ENCODE data around the gene COL3A1. TPM values are rescaled to one million over a fixed set of nuclear protein-coding genes. Genes with fewer than 3 reads are reported as not detected.

Gene COL3A1
- total RNA-seq, 1 donor from 2014 or later, result 0.13 TPM

DNA sequence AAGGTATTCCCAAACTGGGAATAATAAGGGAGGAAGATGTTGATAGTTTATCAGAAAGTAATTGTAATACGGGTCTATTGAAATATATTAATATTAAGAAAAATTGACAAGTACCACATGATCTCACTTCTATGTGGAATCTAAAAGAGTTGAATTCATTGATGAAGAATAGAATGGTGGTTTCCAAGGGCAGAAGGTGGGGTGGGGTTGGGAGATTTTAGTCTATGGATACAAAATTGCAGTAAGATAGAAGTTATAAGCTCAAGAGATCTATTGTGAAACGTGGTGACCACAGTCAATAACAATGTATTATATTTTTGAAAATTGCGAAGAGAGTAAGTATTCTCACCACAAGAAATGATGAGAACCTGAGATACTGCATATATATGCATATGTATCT, 38.9 kb downstream of the COL3A1 start:
- Mint-ChIP-seq H3K9me3 (no peaks in the 10 kb centered on the region), H3K27ac (no peak overlapping the region), H3K4me3 (no peak overlapping the region), H3K36me3 (ENCODE audit: low read depth) (no peaks in the 10 kb centered on the region), H3K27me3 (ENCODE audit: insufficient read depth) (peaks cover 3% of the 10 kb centered on the region), H3K4me1 (ENCODE audit: low read depth) (no peaks in the 10 kb centered on the region)
- intact Hi-C loops (cut with micrococcal nuclease), result no loop called here
- no peak for DNase-seq (ENCODE audit: low spot score)

DNA sequence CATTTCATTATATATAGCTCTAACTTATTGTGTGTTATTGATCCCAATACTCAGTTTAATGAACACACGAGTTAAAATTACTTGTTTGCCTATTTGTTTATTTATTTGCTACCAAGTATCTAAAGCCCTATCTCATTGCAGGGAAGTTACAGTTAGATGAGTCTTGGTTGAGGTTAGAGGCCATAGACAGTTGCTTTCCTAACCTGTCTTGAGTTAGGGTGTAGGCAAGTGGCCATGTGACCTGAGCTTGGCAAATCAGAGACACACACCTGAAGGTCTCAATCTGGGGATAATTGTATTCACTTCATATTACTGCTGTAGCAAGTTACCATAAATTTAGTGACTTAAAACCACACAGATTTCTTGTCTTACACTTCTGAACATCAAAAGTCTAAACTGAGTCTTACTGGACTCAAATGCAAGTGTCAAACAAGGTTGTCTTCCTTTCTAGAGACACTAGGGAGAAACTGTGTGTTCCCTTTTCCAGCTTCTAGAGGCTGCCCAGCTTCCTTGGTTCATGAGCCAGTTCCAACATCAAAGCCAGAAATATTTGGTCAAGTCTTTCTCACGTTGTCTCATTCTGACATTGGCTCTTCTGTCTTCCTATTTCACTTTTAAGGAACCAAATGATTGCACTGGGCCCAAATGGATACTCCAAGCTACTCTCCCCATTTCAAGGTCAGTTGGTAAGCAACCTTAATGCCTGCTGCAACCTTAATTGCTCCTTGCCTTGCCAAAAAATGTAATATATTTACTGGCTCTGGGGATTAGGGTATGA, 39.7 kb downstream of the COL3A1 start:
- Mint-ChIP-seq H3K36me3 (ENCODE audit: low read depth) (no peaks in the 10 kb centered on the region), H3K4me3 (no peak overlapping the region), H3K9me3 (no peaks in the 10 kb centered on the region), H3K27me3 (ENCODE audit: insufficient read depth) (peaks cover 3% of the 10 kb centered on the region), H3K4me1 (ENCODE audit: low read depth) (no peaks in the 10 kb centered on the region), H3K27ac (no peak overlapping the region)
- intact Hi-C loops (cut with micrococcal nuclease), result no loop called here
- DNase-seq (ENCODE audit: low spot score), result no peak

DNA sequence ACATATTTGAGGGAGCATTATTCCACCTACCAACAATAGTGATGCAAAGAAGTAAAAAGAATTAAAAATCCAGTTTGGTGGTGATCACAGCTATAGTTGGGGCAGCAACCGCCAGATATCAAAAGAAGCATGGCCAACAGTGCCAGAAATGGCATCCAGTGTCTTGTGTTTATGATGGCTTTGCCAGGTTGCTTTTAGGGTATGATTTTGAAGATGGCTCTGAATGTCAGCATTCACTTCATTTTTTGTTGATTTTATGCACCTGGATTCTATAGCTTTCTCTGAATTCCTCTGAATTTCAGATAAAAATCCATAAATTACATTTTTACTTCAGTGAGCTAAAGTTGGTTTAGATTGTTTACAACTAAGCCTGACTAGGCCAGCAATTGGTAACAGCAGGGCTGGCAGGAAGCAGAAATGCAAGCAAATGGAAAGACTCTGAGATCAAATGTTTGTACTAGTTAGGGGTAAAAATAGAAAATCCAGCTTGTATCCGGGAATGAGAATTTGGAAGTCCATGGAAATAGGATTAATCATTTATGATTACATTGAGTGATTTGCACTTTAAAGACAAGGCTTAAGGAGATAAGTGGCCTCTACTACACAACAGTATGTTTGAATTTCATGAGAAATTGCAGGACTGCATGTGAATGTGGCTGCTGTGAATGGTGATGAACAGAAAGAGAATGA, 40.4 kb downstream of the COL3A1 start:
- Mint-ChIP-seq H3K9me3 (no peaks in the 10 kb centered on the region), H3K27ac (no peak overlapping the region), H3K27me3 (ENCODE audit: insufficient read depth) (peaks cover 3% of the 10 kb centered on the region), H3K4me1 (ENCODE audit: low read depth) (no peaks in the 10 kb centered on the region), H3K36me3 (ENCODE audit: low read depth) (no peaks in the 10 kb centered on the region), H3K4me3 (no peak overlapping the region)
- no peak for DNase-seq (ENCODE audit: low spot score)
- intact Hi-C loops (cut with micrococcal nuclease), result no loop called here

DNA sequence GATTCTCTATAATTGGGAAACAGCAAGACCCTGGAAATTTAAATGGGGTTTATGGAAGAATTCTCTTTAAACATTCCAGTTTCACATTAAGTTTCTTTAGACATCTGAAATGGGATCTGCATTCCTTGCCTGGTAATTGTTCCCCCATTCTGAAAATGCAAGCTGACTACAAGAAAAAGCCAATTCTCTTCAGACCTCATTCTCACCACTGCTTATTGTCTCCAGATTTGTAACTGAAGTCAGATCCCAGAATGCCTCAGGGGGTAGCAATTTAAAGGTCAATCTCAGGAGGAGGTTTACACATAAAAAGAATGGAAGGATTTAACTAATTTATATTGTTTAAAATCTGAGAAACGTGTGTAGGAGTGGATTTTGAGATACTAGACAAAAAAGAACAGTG, 41.2 kb downstream of the COL3A1 start:
- intact Hi-C loops (cut with micrococcal nuclease), result no loop called here
- DNase-seq (ENCODE audit: low spot score), result no peak
- no peak overlapping the region for H3K27ac Mint-ChIP-seq
- no peaks in the 10 kb centered on the region for H3K36me3 Mint-ChIP-seq (ENCODE audit: low read depth)
- H3K27me3 Mint-ChIP-seq (ENCODE audit: insufficient read depth), result peaks cover 3% of the 10 kb centered on the region
- no peak overlapping the region for H3K4me3 Mint-ChIP-seq
- H3K9me3 Mint-ChIP-seq, result no peaks in the 10 kb centered on the region
- no peaks in the 10 kb centered on the region for H3K4me1 Mint-ChIP-seq (ENCODE audit: low read depth)

DNA sequence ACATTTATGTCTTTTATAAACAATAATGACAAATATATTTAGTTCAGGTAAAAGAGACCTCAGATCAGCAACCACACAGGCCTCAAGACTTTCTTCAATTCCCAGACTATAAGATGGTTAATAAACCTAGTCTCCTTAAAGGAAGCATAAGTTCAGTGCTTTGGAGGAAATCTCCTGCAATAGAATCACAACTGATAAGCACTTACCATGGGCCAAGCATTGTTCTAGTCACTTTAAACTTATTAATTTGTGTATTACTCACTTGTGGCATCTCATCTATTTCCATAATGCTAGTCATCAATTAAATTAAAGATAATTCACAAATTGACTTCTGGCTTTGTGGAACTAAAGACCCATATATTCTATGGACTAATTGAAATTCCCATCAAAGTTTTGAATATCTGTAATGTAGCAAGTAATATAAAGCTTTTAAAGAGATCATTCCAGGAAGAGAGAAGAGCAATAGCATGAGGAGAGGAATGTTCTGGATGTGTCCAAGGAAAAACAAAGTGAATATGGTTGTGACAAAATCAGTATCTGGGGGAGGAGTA, 42.2 kb downstream of the COL3A1 start:
- Mint-ChIP-seq H3K4me1 (ENCODE audit: low read depth) (no peaks in the 10 kb centered on the region), H3K9me3 (no peaks in the 10 kb centered on the region), H3K27me3 (ENCODE audit: insufficient read depth) (peaks cover 3% of the 10 kb centered on the region), H3K36me3 (ENCODE audit: low read depth) (no peaks in the 10 kb centered on the region), H3K4me3 (no peak overlapping the region), H3K27ac (no peak overlapping the region)
- intact Hi-C loops (cut with micrococcal nuclease), result no loop called here
- DNase-seq (ENCODE audit: low spot score), result no peak

DNA sequence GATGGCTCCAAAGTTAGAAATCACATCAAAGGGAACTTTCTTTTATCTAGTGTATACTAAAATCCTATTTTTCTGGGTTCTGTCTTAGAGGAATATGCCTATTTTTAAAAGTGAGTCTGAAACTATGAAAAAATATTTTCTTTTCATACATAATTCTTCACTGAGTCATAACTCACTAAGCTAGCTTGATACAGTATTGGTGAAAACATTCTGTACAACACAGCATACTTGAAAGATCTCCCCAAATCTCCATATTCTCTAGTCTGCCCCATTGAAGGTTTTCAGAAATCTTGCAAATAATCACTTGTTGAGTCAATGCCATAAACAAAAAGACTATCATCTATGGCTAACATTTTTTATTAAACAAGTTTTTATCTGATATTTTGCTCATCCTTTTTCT, 44.5 kb downstream of the COL3A1 start:
- H3K27ac Mint-ChIP-seq, result no peak overlapping the region
- intact Hi-C loops (cut with micrococcal nuclease), result no loop called here
- peaks cover 3% of the 10 kb centered on the region for H3K27me3 Mint-ChIP-seq (ENCODE audit: insufficient read depth)
- H3K4me1 Mint-ChIP-seq (ENCODE audit: low read depth), result no peaks in the 10 kb centered on the region
- no peaks in the 10 kb centered on the region for H3K9me3 Mint-ChIP-seq
- H3K4me3 Mint-ChIP-seq, result no peak overlapping the region
- no peaks in the 10 kb centered on the region for H3K36me3 Mint-ChIP-seq (ENCODE audit: low read depth)
- DNase-seq (ENCODE audit: low spot score), result no peak

DNA sequence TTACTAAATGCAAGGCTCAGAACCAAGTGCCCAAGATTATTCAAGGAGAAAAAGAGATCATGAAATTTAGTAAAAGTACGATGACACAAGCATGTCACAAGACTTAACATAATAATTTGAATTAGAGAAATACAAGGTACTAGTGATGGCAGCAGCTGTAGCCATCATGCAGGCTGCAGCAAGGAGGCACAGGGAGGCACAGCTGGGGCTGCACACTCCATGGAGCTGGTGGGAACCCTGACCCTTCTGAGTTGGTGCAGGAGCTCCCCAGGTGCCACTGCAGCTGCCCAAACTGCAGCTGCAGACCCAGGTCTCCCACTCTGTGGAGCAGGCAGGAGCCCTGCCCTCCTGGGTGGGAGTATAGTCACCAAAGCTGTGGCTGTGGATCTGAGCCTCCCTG, 46.0 kb downstream of the COL3A1 start:
- DNase-seq (ENCODE audit: low spot score), result no peak
- Mint-ChIP-seq H3K4me3 (no peak overlapping the region), H3K36me3 (ENCODE audit: low read depth) (no peaks in the 10 kb centered on the region), H3K4me1 (ENCODE audit: low read depth) (no peaks in the 10 kb centered on the region), H3K27me3 (ENCODE audit: insufficient read depth) (peaks cover 3% of the 10 kb centered on the region), H3K9me3 (no peaks in the 10 kb centered on the region), H3K27ac (no peak overlapping the region)
- intact Hi-C loops (cut with micrococcal nuclease), result no loop called here

DNA sequence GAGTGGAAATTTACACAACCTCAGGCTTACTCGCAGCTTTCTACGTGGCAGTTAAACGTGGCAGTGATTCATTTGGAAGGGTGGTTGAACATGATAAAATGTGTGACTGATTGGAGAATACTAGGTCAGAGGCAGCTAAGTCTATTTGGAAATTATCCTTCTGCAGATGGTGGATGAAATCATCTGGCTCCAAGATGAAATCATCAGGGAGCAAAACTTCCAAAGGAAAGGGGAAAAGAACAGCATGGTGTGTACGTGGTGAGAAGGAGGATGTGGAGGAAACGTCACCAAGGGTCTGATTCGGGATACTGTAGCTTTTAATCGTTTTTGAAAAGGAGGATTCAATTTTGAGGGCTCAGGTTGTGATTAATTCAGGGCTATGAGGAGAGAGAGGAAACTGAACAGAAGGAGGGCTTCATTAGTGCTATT, 47.9 kb downstream of the COL3A1 start:
- Mint-ChIP-seq H3K4me1 (ENCODE audit: low read depth) (no peaks in the 10 kb centered on the region), H3K36me3 (ENCODE audit: low read depth) (no peaks in the 10 kb centered on the region), H3K27ac (no peak overlapping the region), H3K9me3 (no peaks in the 10 kb centered on the region), H3K27me3 (ENCODE audit: insufficient read depth) (no peaks in the 10 kb centered on the region), H3K4me3 (no peak overlapping the region)
- intact Hi-C loops (cut with micrococcal nuclease), result no loop called here
- DNase-seq (ENCODE audit: low spot score), result no peak

DNA sequence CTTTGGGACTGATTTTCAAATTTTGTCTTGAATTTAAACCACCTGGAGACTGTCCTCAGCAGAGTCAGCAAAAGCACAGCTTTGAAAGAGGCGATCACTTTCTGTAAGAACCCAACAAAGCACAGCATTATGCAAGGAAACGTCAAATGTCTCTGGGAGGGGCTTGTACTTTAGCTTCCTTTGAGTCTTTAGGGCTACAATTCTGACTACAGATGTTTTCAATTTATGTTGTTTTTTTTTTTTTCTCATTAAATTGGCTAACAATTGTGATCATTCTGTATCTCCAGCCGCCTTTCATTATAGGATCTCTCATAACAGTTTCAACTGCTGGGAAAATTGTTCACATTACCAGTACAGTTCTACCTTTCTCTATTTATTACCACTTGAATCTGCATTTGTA, 48.3 kb downstream of the COL3A1 start:
- Mint-ChIP-seq H3K36me3 (ENCODE audit: low read depth) (no peaks in the 10 kb centered on the region), H3K27me3 (ENCODE audit: insufficient read depth) (no peaks in the 10 kb centered on the region), H3K27ac (no peak overlapping the region), H3K4me1 (ENCODE audit: low read depth) (no peaks in the 10 kb centered on the region), H3K4me3 (no peak overlapping the region), H3K9me3 (no peaks in the 10 kb centered on the region)
- intact Hi-C loops (cut with micrococcal nuclease), result no loop called here
- no peak for DNase-seq (ENCODE audit: low spot score)

DNA sequence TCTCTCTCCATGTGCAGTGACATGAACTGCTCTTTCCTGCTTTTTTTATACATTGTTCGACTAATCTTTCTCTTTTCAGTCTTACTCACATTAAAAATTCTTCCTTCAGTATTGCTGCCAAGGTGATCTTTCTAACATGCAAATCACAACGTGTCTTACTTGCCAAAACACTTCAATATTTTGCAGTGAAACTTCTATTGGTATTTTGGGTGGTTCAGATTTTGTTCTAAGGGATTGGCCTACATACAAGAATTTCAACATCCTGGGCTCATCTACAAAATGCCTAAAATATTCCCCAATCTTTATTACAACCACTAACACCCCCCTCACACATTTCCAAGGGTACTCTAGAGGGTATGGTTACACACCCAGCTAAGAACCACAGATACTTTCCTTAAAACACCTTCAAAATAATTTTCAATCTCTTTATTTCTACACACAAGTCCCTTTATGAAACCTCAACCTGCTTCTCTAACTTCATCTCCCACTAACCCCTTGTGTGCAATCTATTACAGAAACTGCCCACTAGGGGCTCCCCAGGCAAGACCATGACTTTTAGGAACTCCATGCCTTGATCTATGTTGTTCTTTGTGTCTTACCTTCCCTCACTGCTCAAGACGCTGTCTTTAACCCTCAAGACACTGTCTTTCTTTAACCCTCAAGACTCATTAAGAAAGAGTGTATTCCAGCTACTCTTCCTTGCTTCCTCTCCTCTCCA, 50.9 kb downstream of the COL3A1 start:
- Mint-ChIP-seq H3K4me1 (ENCODE audit: low read depth) (no peaks in the 10 kb centered on the region), H3K9me3 (no peaks in the 10 kb centered on the region), H3K36me3 (ENCODE audit: low read depth) (no peaks in the 10 kb centered on the region), H3K27ac (no peak overlapping the region), H3K27me3 (ENCODE audit: insufficient read depth) (no peaks in the 10 kb centered on the region), H3K4me3 (no peak overlapping the region)
- intact Hi-C loops (cut with micrococcal nuclease), result no loop called here
- no peak for DNase-seq (ENCODE audit: low spot score)

DNA sequence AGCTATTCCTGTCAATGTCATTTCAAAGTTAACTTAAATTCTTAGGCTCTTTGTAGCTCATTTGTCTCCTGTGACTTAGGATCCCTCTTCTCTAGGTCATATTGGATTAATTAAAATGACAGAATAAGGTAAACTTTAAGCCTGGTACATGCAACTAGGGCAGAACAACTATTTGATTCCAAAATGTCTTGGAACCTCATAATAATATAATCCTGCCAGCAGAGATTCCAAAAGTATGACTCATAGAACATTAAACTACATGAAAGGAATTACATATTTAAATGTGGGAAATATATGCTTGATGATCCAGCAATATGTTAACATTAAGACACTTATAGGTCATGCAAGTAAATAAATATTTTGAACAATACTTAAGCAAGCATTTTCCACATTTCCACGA, 63.3 kb downstream of the COL3A1 start:
- no peaks in the 10 kb centered on the region for H3K4me1 Mint-ChIP-seq (ENCODE audit: low read depth)

DNA sequence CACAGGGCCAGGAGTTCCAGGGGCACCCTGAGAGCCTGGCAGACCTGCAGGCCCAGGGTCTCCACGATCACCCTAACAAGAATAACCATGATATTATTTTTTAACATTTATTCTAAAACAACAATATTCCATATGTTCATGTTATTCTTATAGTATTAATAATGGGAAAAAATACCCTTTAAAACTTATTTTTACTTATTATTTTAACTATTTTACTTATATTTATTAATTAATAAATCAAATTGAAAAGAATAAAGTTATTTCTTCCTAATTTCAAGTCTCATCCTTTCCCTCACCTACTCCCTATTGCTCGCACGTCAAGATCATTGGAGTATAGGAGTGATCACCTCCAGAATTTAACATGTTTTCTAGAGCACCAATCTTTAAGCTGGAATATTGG, 71.7 kb downstream of the COL3A1 start:
- Mint-ChIP-seq H3K4me1 (ENCODE audit: low read depth) (no peaks in the 10 kb centered on the region), H3K27me3 (ENCODE audit: insufficient read depth) (no peaks in the 10 kb centered on the region), H3K9me3 (no peaks in the 10 kb centered on the region), H3K4me3 (no peak overlapping the region), H3K36me3 (ENCODE audit: low read depth) (no peaks in the 10 kb centered on the region), H3K27ac (no peak overlapping the region)
- intact Hi-C loops (cut with micrococcal nuclease), result no loop called here
- no peak for DNase-seq (ENCODE audit: low spot score)

More for the DNA sequence above, 63.3 kb downstream of the COL3A1 start:
- Mint-ChIP-seq H3K27ac (no peak overlapping the region), H3K4me3 (no peak overlapping the region), H3K27me3 (ENCODE audit: insufficient read depth) (no peaks in the 10 kb centered on the region), H3K36me3 (ENCODE audit: low read depth) (no peaks in the 10 kb centered on the region), H3K9me3 (no peaks in the 10 kb centered on the region)
- DNase-seq (ENCODE audit: low spot score), result no peak
- intact Hi-C loops (cut with micrococcal nuclease), result no loop called here

DNA sequence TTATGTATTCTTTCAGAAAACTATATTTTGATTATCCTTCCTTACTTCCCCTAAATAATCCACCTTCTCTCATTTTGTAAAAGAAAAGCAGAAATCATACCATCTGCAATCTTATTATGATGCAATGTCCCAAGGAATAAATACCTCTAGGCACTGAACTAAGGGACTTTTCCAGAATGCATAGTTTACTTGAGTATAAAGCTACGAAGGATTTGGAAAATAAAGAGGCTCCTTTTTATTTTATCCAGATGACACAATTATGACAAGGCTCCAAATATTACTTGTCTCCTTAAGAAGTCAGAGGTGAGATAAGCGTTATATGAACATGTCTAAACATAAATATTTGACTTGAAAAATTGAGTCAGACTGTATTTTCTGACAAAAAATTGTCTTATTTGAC, 72.1 kb downstream of the COL3A1 start:
- H3K27me3 Mint-ChIP-seq (ENCODE audit: insufficient read depth), result no peaks in the 10 kb centered on the region
- intact Hi-C loops (cut with micrococcal nuclease), result no loop called here
- H3K27ac Mint-ChIP-seq, result no peak overlapping the region
- no peaks in the 10 kb centered on the region for H3K9me3 Mint-ChIP-seq
- no peak for DNase-seq (ENCODE audit: low spot score)
- H3K36me3 Mint-ChIP-seq (ENCODE audit: low read depth), result no peaks in the 10 kb centered on the region
- H3K4me3 Mint-ChIP-seq, result no peak overlapping the region
- H3K4me1 Mint-ChIP-seq (ENCODE audit: low read depth), result no peaks in the 10 kb centered on the region

All from activated T-helper 1 cell treated with anti-CD3 and anti-CD28 coated beads, Interleukin-12 subunit alpha, Interleukin-12 subunit beta, Interleukin-2, Interleukin-4 antibody, amounts not matched to agents 30 ng/mL and 10 ng/mL and 1 ng/mL, durations not matched to agents 14 hours and 24 hours and 36 hours (primary cell).